ENCODE data around the gene CDON.
"Not testable (repeated sequence)": the region's sequence is repeated elsewhere in the genome, so short reads cannot be mapped to it uniquely, and the experiment has no call there.

CDON gene

DNA sequence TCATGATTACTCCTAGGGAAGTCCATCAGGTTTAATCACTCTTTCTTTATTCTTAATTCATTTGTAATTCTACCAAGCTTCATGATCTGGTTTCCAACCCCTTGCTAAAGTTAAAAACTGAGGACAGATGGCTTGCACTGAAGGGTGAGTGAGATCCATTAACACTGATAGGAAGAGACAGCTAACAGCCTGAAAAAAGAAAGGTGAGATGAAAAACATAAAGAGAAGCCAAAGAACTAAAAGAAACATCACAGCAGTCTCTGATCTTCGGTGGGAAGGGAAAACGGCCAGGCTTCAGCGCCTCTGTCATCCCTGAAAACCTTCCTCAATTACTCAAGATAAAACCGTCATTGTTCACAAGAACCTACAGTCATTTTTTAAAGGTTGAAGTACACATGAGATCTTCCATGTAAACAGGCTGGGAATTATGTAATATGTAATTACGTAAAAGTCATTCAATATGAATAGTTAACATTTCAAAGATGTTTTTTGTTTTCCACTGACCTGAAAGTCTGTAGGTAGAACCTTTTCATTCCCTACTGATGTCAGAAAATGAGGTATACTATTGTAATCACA lies 75.5 kb downstream of the CDON start:
- DNase-seq: no peak

DNA sequence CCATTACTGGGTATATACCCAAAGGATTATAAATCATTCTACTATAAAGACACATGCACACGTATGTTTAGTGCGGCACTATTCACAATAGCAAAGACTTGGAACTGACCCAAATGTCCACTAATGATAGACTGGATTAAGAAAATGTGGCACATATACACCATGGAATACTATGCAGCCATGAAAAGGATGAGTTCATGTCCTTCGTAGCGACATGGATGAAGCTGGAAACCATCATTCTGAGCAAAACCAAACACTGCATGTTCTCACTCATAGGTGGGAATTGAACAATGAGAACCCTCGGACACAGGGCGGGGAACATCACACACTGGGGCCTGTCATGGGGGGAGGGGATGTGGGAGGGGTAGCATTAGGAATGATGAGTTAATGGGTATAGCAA lies 76.7 kb downstream of the CDON start:
- not testable (repeated sequence) for DNase-seq

DNA sequence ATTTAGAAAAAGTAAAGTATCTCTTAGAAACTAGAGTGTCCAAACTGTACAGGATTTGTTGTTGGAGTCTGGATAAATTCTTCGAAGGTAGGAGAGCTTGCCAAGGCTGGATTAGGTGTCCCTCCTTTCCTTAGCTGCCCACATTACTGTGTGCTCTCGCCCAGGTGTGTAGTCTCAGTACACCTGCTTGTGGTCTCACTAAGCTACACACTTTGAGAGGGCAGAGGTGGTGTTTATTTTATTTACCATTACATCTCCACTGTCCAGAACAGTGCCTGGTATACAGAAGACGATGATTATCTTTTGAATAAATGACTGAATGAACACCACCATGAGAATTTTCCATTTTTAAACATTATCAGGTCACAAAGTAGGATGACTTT lies 80.3 kb downstream of the CDON start:
- DNase-seq: no peak

DNA sequence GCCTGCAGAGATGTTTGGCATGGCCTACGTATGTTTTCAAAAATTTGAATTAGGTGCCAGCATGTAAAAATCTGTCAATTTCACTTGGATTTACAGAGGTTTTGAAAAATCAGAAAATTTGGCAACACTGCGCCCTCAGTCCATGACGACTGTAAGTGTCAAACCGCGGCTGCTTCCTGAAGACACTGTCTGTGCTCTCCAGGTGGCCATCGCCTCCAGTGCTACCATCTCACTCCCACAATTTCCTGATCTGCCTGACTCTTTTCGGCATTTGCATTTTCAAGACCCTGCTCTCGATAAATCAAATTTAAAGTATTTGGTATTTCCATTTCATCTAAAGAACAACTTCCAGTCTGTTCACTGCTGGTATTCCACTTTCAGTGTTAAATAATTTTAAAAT lies 82.2 kb downstream of the CDON start:
- no peak for DNase-seq

DNA sequence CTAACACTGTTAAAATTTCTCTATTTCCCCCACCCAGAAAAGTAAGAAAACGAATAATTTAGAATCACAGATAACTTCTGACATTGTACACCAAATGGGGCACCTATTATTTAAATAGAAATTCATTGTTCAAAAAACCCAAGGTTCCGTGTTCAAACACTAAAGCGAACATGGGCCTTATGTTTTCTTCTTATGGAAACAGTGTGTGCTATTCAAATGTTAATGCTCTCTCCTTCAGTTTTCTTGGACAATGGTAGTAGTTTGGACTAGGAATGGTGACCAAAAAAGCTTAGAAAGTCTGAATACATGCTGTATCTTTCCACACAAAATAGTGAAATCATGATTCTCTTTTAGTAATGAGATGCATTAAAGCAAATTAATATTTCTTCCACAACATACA lies 83.2 kb downstream of the CDON start:
- no peak for DNase-seq

DNA sequence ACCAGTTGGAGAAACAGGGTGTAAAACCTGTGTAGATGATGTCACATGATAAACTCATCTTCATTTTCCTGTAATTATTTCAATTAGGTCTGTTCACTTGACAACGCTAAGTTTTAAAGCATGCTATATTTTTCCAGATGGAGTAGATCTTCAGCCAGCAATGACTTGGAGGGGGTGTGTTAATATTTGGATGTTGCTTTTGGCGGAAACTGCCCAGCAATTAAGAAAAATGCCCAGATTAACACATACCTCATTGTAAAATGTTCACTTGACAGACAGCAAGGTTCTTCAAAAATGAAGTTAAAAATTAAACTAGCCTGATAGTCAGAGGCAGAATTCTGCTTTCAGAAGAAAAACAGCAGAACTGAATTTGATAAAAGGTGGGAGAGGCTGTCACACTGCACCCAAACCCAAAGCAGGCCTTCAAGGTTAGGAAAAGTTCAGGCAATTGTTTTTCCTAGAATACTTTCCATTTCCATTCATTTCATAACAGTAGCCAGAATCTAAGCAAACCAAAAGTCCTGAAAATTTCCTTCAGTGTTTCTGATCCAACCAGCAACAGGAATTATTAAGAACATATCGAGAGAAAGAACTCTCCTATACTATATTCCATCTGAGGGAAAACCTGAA lies 83.8 kb downstream of the CDON start:
- DNase-seq: no peak

DNA sequence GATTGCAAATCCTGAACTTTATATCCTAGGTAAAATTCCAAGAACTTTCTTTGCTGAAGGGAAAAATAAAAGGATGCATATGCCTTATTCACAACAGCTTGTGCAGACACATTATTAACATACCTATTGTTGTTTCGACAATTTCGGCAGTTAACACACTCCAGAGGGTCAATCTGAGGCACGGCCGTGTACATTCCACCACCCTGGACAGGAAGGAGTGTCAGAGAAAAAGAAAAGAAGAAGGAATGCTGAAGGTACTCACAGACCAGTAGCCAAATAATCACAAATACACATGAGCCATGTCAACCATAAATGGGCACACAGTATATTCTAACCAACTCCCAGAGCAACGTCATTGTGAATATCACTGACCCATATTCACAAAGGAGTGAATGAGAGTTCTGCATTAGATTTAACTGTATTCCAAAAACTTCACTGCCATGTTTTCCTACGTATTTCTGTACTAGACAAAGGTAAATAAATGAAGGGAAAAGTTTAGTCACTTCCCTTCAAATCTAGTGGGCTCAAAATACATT lies 84.4 kb downstream of the CDON start:
- no peak for DNase-seq

DNA sequence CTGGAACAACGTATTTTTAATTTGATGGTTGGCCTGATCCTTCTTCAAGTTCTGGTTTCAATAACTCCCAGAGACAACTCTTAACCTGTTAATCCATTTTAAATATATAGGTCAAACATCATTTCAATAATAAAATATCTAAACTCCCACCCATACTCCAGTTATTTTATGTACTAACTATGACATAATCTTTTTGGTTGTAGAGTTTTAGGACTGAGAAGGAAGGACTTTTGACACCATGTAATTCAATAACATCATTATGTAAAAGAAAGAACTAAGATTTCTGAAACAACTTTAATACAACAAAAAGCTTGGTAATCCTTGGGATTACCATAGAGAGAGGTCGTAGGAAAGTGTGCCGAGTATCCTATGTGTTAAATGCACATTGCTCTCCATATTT lies 85.3 kb downstream of the CDON start:
- no peak for DNase-seq

DNA sequence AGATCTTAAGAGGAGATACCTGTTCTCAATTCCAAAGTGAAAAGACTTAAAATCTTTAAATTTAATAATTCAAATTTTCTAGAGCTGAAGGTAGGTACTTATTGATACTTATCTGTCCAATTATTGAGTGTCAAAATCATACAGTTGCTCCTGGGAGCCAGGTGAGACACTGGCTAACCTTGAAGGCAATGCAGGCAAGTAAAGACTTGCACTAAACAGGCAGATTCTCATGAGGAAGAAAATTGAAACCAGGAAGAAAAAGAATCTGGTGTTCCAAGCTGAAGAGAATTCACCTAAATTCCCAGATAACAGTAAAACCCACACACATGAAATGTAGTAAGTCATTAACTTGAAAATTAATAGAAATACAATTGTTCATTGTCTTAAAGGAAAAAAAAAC lies 86.5 kb downstream of the CDON start:
- DNase-seq: no peak

DNA sequence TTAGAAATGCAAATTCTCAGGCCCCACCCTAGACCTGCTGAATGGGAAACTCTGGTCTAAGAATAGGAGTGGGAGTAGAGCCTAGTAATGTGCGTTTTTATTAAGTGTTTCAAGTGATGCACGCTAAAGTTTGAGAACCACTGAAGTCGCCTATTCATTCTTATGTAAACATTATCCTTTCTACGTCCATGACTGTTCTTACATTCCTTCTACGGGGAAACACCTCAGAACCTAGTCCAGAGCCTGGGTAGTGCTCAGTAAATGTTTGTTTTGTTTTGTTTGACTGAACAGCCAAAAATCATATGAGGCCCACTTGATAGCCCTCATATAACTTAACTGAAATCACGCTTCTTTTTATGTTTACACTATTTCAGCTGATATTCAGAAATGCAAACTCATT lies 87.0 kb downstream of the CDON start:
- no peak for DNase-seq

DNA sequence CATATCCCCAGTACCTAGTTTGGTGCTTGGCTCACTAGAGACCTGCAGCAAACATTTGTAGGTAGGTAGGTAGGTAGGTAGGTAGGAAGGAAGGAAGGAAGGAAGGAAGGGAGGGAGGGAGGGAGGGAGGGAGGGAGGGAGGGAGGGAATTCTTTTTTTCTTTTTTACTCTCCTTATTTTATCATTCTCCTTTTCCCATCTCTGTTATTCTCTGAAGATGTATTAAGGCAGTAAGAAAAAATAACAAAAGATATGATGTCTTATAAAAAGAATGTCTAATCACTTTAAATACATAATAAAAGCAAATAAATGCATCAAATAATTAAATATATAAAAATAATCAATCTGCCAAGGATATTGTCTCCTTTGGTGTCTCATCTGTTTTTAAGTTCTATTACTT lies 88.4 kb downstream of the CDON start:
- DNase-seq: no peak

DNA sequence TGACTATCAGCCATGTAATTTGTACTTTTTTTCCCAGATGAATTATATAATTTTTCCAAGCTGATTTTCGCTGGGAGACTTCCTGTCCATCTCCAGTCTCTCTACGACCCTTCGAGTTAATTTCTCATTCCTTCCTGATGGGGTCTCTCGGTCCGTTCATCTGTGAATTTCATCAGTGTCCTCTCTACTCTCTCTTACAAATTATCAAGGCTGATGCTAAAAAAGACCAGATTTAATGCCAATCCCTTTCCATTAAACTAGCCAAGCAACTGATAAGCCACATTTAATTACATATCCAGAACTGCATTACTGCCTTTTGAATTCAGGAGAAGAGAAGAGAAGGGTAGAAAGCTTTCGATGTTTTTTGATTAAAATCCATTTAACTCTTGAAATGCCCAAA lies 91.0 kb downstream of the CDON start:
- no peak for DNase-seq

DNA sequence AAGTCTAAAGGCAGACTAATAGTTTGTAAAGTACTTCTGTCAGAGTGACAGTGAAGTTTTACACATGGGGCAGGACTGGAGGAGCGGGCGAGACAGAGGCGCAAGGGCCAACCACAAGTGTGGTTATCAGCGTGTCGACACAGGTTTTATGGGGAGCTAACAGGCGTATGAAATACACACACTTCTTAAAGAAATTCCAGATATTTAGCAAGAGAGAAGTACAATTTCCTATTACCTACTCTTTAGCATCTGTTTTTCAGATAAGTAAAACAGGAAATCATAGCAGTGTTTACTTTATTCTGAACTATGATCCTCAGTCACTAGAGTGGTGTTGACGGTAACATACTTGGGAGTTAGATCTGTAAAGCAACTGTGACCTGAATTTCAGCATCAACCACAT lies 94.3 kb downstream of the CDON start:
- DNase-seq: no peak

DNA sequence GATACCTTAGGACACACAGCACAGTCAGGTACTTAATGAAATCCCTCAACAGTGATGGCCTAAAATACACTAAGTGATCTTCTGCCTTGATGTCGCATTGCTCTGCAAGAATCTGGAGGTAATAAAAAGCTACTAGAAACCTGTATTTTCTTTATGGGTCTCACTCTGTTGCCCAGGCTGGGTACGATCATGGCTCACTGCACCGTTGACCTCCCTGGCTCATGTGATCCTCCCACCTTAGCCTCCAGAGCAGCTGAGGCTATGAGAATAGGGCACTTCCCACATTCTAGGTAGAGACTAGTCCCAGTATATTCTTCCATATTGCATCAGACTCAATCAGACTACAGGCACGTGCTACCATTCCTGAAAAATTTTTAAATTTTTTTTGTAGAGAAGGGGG lies 95.2 kb downstream of the CDON start:
- DNase-seq: no peak

DNA sequence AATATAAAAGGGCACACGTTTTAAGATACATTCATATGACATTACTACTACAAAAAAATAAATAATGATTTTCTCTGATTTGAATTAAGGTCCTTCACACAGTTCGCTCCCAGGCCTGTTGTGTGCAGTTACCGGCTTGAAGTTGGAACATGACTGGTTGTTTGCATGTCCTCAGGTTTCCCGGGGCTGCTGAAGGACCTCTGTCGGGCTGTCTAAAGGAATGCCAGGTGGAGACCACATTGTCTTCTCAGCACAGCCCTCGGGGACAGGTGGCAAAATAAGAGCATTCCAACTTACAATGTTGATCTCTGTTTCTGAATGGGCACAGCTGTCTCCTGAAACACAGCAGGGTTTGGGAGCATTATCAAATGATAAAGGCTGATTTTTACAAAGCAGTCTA lies 101.9 kb downstream of the CDON start:
- DNase-seq: no peak

DNA sequence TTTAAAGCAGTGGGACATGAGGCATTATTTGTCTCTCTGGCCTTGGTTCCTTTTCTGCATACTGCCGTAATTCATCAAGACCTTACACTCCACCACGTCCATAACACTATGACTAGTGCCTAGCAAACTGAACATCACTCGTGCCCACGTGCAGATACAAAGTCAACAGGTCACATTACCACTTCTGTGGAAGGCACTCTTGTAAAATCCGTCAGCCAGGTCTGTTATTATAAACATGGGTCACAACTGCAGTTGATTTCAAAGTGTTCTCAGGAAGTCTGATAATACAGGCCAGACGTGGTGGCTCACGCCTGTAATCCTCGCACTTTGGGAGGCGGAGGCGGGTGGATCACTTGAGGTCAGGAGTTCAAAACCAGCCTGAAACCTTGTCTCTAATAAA lies 102.7 kb downstream of the CDON start:
- no peak for DNase-seq

DNA sequence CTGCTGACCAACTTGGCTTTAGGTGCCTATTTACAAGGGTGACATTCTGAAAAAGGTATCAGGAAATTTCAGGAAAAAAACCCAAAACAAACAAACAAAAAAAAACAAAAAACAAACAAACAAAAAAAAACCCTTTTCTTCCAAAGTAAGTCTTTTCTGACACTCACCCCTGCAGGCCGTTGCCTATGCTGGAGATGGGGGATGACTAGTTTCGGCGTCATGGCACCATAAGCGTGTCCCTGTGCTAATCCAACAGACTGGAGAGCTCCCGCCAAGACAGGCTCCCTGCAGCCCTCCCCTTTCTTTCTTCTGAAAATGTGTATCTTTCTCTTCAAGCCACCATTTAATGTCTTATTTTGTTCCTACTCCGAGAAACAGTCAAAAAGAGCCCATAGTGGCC lies 103.2 kb downstream of the CDON start:
- no peak for DNase-seq

DNA sequence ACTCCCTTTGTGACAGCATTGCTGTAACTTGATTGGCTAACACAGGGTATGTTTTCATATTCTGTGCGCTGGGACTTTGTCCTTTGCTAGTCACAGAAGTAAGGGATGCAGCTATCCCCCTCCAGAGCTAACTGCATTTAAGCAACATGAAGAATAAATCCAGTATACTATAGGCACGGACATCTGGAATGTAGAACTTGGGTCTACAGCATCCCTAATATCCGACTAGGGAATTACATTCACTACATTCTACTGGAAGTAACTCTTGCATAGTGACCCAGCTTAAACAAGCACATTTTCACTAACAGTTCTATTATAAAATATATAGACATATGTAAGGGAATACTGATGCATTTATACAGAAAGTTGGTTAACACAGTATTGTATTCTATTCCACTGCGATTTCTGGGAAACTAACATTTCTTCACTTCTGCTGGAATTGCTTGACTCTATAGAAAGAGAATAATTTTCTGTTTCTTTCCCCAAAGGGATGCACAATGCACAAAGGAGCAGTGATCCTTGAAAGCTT lies 103.7 kb downstream of the CDON start:
- no peak for DNase-seq

DNA sequence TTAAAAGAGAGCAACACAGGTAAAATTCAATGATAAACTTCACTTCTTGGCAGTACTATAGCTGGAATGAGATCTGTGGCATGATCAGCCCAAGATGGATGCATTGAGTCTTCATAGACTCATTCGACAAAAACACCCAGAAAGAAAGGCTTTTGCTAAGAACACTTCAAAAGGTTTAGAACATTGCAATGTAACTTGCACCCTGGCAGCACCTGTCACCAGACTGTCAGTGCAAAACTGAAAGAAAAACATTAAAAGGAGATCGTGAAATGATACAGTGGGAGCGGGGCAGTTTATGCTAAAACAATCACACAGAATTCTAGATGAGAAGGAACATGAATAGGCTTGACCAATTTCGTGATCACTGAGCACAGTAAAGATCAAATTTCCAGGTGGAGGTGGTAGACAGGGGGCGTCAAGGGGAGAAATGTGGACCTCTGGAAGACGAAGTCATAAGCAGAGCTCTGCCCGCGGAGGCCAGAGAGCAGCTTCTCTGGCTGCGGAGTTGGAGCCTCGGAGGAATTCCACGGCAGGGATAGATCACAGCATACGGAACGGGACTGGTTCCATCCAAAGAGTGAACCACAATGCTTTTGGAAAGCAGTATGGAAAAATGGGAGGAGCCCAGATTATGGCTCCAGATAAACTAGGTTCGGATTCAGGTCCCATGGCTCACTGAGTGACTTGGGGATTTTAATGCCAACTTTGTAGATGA lies 104.9 kb downstream of the CDON start:
- no peak for DNase-seq

DNA sequence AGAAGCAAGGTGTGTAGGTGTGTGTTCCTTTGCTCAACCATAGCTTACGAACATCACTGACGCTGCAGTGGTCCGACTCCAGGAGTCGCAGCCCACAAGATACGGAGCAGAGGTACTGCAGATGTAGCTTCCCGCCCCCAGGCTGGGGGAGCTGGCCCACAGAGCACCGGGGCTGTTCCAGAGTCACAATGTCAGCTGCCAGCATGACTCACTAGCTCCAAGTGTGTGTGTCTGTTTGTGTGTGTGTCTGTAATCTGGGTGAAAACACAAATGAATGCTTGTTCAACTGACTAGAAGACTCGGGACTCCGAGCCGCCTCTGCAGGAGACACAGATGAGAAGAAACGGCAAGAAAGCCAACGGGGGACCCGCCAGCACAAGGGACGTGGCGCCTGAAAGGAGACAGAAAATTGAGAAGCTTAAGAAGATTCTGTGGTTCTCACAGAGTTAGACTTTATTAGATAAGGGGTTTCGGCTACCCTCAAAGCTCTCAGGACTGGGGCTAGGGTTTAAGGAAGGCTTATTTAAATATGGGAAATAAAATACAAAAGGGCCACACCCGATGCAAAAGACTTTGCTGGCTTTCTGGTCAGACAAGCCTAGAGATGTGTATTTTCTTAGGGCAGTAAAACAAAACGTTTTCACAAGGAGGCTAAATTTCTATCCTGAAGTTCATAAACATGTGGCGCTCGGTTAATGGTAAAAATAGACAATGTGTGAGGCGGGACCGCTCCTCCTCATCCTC lies 106.1 kb downstream of the CDON start:
- no peak for DNase-seq

DNA sequence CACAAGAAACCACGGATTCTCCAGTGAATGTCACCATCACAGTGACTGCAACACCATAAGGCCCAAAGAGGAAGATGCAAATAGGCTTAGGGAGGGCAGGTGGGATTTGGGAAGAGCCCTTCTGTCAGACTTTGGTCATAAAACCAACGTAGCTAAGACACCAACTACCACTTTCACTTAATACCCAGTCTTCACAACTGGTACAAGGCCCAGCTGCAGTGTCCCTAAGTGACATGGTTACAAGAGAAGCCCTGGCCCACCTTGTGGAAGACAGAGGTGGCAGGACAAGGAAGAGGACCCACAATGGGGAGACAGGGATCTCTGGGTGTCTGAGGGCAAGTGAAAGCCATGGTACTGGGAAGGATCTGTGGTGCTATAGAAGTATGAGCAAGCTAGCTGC lies 106.8 kb downstream of the CDON start:
- DNase-seq: no peak

DNA sequence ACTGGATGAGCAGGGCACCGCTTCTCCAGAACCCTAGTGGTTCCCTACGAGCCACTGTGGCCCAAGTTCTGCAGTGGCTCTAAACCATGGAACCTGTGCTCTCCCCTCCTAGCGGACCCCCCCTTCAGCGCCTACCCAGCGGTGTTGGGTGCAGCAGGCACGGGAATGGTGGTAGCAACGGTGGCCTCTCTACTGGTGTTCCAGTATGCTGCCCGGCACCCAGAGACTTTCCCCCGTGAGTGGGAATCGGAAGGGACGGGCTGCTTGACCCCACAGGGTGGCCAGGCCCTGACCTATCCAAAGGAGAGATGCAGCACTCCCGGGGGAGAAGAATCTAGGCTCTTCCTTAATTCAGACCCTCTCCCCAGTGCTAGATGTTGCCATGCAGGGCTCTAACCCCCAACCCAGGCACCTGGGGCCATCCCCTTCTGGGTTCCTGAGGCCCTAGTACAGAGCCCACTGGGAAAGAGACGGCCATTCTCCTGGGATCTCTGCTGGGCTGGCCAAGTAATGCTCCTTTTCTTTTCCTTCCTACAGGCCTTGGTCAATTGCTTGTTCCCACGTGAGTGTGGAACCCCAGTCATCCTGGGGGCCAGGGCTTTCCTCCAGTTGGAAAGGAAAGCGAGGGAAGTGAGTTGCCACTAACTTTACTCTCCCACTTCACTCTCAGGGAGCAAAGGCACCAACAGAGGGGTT lies 107.6 kb downstream of the CDON start:
- no peak for DNase-seq
